DND-41 (cell line): Measurements from ENCODE around the gene CTSO.

Experiments used
- CTCF ChIP-seq: IDR thresholded peaks from 2 replicates; pipeline ENCODE4 v1.5.1; 2012; ENCODE audit warnings: borderline replicate concordance, low read length, moderate library complexity, mild to moderate bottlenecking; ENCODE audit not compliant: poor library complexity, severe bottlenecking; ENCODE audit errors: extremely low read depth
- EZH2 ChIP-seq: IDR thresholded peaks from 3 replicates; pipeline ENCODE4 v1.6.1; 2012; ENCODE audit warnings: borderline replicate concordance, low read depth, mild to moderate bottlenecking, moderate library complexity, low read length, inconsistent platforms; ENCODE audit not compliant: severe bottlenecking

GRCh38 chr4:155943605-155944291, 9.9 kb downstream of the CTSO start:
- TF ChIP-seq CTCF (no peak), EZH2 (no peak)
